PC-9 (cell line): ENCODE measurements around the gene COL4A1. TPM values are rescaled to one million over a fixed set of nuclear protein-coding genes. Genes with fewer than 3 reads are reported as not detected.

Experiments used
- BruUV-seq: library from RNA; stranded (reverse); fragments of 400-500 nt; replicated peaks from 2 replicates; lab custom pipeline; 2021; lab: Mats Ljungman, UMichigan
- CTCF ChIA-PET: fragments of 300-600 bp; sonication (Branson Sonifier 250); formaldehyde crosslinking; loops from one replicate; lab custom pipeline; 2022; ENCODE audit warnings: antibody characterized with exemption; lab: Charles Lee
- POLR2A ChIA-PET: fragments of 300-600 bp; sonication (Branson Sonifier 250); formaldehyde crosslinking; loops from one replicate; lab custom pipeline; 2022; ENCODE audit warnings: antibody characterized with exemption; ENCODE audit not compliant: unreplicated experiment; lab: Charles Lee
- DNase-seq, 2 experiments: peaks; one replicate each; pipeline versions ENCODE4 v3.0.0 to v3.0.0-alpha.2; 2015 to 2022; ENCODE audit warnings: mixed read lengths in 1 of 2
- H2AFZ ChIP-seq: fragments of 200-600 bp; sonication (generic); 2 replicates; pipeline ENCODE4 v1.8.1; 2017; ENCODE audit warnings: antibody characterized with exemption
- H3F3A ChIP-seq: fragments of 200-600 bp; sonication (generic); 2 replicates; pipeline ENCODE4 v1.8.1; 2017; ENCODE audit warnings: antibody characterized with exemption, mild to moderate bottlenecking, low read depth; ENCODE audit not compliant: insufficient read depth
- H3K27ac ChIP-seq: fragments of 200-600 bp; sonication (generic); 2 replicates; pipeline ENCODE4 v1.6.1; 2016; ENCODE audit warnings: mixed run types
- H3K27me3 ChIP-seq: fragments of 200-600 bp; sonication (generic); 2 replicates; pipeline ENCODE4 v1.6.1; 2016; ENCODE audit warnings: low read depth, mixed run types; ENCODE audit not compliant: insufficient read depth
- H3K36me3 ChIP-seq: fragments of 200-600 bp; sonication (generic); 2 replicates; pipeline ENCODE4 v1.6.1; 2016; ENCODE audit warnings: low read depth, mixed run types
- H3K4me1 ChIP-seq: fragments of 200-600 bp; sonication (generic); replicated peaks from 2 replicates; pipeline ENCODE4 v1.6.1; 2016; ENCODE audit warnings: mixed run types; ENCODE audit not compliant: insufficient read depth
- H3K4me2 ChIP-seq: fragments of 200-600 bp; sonication (generic); 2 replicates; pipeline ENCODE4 v1.6.1; 2017; ENCODE audit warnings: mixed run types
- H3K4me3 ChIP-seq: fragments of 200-600 bp; sonication (generic); 2 replicates; pipeline ENCODE4 v1.6.1; 2016; ENCODE audit warnings: mixed run types
- H3K79me2 ChIP-seq: fragments of 200-600 bp; sonication (generic); 2 replicates; pipeline ENCODE4 v1.6.1; 2017; ENCODE audit warnings: low read depth, mixed run types
- H3K9me2 ChIP-seq: fragments of 200-600 bp; sonication (generic); 2 replicates; pipeline ENCODE4 v1.8.1; 2017; ENCODE audit warnings: mild to moderate bottlenecking; ENCODE audit not compliant: insufficient read depth
- H3K9me3 ChIP-seq: fragments of 200-600 bp; sonication (generic); 2 replicates; pipeline ENCODE4 v1.8.1; 2016; ENCODE audit warnings: low read depth; ENCODE audit not compliant: insufficient read depth
- H4K20me1 ChIP-seq: fragments of 200-600 bp; sonication (generic); 2 replicates; pipeline ENCODE4 v1.8.1; 2017; ENCODE audit not compliant: insufficient read depth
- EZH2 ChIP-seq: fragments of 200-600 bp; sonication (generic); IDR thresholded peaks from 2 replicates; pipeline ENCODE4 v1.8.0; 2017; ENCODE audit warnings: antibody characterized with exemption, low read depth
- intact Hi-C: fragments of 100-400 bp; cut with micrococcal nuclease; formaldehyde crosslinking; loops from one replicate; pipeline ENCODE4 v1.10.0; 2022; ENCODE audit not compliant: unreplicated experiment
- total RNA-seq: library from RNA; stranded (reverse); gene quantifications from 2 replicates; pipeline ENCODE4 v1.2.3, GENCODE V29; 2021
- TF ChIP-seq, protein P1 (sequence below): fragments of 200-600 bp; sonication (generic); conservative IDR thresholded peaks from 2 replicates; pipeline ENCODE4 v1.6.1; 2017; ENCODE audit warnings: mixed run types, antibody characterized with exemption, mild to moderate bottlenecking, moderate library complexity

Gene COL4A1
- total RNA-seq, 1 experiment from 2014 or later, result 24.5 TPM

DNA sequence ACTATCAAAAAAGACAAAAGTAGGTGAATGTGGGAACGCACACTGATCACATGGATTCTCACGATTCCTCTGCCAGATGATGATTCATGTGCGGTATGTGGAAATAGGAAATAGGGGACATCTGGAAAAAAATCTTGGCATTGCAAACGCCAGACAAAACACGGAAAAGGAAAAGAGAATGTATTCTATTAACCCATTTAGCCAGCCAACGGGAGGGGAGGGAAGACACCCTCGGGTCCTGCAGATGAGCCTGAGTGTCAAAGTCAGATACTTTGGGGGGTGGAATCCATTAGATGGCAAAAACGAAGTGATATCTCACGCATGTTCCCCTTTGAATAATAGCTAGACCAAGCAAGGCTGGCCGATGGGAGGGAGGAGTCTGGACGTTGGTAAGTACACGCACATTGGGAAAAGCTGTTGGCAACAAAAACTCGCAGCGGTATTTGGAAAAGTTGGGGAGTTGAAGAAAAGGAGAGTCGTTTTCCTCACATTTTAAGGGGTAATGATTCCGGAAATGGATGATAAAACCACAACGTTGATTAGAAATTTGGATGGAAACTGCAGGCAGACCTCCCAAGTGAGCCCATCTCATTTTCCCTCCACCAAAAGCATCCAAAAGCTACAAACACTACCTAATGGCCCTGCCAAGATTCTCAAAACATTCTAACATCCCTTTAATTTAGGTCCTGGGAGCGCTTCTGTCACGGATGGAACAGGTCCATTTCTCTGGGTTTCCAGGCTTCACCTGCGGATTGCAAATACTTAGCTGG is 73.6 kb downstream of the COL4A1 start:
- Histone ChIP-seq H3K4me2 (no peak overlapping the region), H3K4me1 (peaks cover 7% of the 10 kb centered on the region; the same call in 1 of the 2 replicates), H3K4me3 (no peak overlapping the region), H4K20me1 (no peaks in the 10 kb centered on the region), H3K9me2 (no peaks in the 10 kb centered on the region), H2AFZ (no peak overlapping the region), H3K9me3 (peaks cover 4% of the 10 kb centered on the region; the same call in 1 of the 2 replicates), H3K79me2 (no peaks in the 10 kb centered on the region), H3K27ac (no peak overlapping the region), H3F3A (no peaks in the 10 kb centered on the region), H3K27me3 (no peaks in the 10 kb centered on the region), H3K36me3 (no peaks in the 10 kb centered on the region)
- TF ChIP-seq, protein P1, sequence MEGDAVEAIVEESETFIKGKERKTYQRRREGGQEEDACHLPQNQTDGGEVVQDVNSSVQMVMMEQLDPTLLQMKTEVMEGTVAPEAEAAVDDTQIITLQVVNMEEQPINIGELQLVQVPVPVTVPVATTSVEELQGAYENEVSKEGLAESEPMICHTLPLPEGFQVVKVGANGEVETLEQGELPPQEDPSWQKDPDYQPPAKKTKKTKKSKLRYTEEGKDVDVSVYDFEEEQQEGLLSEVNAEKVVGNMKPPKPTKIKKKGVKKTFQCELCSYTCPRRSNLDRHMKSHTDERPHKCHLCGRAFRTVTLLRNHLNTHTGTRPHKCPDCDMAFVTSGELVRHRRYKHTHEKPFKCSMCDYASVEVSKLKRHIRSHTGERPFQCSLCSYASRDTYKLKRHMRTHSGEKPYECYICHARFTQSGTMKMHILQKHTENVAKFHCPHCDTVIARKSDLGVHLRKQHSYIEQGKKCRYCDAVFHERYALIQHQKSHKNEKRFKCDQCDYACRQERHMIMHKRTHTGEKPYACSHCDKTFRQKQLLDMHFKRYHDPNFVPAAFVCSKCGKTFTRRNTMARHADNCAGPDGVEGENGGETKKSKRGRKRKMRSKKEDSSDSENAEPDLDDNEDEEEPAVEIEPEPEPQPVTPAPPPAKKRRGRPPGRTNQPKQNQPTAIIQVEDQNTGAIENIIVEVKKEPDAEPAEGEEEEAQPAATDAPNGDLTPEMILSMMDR, result no peak
- no peak for TF ChIP-seq EZH2
- POLR2A ChIA-PET, result no interaction called here
- DNase-seq, result no peak
- CTCF ChIA-PET, result no interaction called here
- BruUV-seq, result no TSS peak
- intact Hi-C loops, result no loop called here

DNA sequence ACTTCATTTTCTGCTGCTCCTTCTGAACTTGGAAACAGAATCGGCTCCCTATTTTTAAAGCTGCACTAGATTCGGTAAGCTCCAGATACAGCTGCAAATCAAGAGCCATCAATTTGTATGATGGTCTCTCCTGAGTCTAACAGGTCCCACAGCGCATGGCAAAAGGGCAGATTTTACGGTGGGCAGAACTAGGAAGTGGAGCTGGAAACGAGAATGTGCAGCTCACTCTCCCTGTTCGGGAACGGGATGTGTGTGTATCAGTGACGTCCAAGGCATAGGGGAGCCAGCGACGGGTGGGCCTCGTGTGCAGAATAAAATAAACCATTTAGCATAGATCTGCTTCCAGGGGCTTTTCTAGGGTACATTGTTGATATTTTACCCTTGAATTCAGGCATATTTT is 74.2 kb downstream of the COL4A1 start:
- intact Hi-C loops, result no loop called here
- POLR2A ChIA-PET, result no interaction called here

DNA sequence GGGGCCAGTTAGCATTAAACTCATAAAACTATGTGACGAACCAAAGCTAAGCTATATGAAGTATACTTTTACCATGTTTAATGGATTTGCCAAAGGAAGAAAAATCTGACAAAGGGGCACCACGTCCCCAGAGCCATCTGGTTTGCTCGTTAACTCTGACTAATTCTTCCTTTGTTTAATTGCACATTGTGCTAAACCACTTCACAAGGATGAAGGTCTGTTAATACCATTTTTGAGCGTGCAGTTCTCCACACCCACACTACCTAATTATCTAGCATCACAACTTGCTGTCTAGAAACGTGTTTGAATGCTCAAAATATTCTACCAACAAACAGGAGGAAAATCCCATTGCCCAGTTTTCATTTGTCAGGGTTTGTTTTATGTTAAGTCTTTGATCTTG is 74.8 kb downstream of the COL4A1 start:
- ChIA-PET CTCF (no interaction called here), POLR2A (no interaction called here)
- no peak for TF ChIP-seq EZH2
- TF ChIP-seq, protein P1, result no peak
- Histone ChIP-seq H4K20me1 (no peaks in the 10 kb centered on the region), H3K9me2 (no peaks in the 10 kb centered on the region), H3K4me2 (no peak overlapping the region), H3K79me2 (no peaks in the 10 kb centered on the region), H2AFZ (no peak overlapping the region), H3K27me3 (no peaks in the 10 kb centered on the region), H3K36me3 (no peaks in the 10 kb centered on the region), H3F3A (no peaks in the 10 kb centered on the region), H3K9me3 (peaks cover 4% of the 10 kb centered on the region; the same call in 1 of the 2 replicates), H3K4me1 (peaks cover 10% of the 10 kb centered on the region), H3K4me3 (no peak overlapping the region), H3K27ac (no peak overlapping the region)
- intact Hi-C loops, result no loop called here
- DNase-seq, result no peak
- BruUV-seq, result no TSS peak

More for the DNA sequence above, 74.2 kb downstream of the COL4A1 start:
- H3K9me3 ChIP-seq, result peaks cover 4% of the 10 kb centered on the region; the same call in 1 of the 2 replicates
- no peaks in the 10 kb centered on the region for H3K36me3 ChIP-seq
- no peak for DNase-seq
- TF ChIP-seq, protein P1, result no peak
- TF ChIP-seq EZH2, result no peak
- no peak overlapping the region for H3K4me2 ChIP-seq
- no peaks in the 10 kb centered on the region for H3K79me2 ChIP-seq
- BruUV-seq, result no TSS peak
- CTCF ChIA-PET, result no interaction called here
- no peak overlapping the region for H3K4me3 ChIP-seq
- H2AFZ ChIP-seq, result no peak overlapping the region
- no peaks in the 10 kb centered on the region for H3F3A ChIP-seq
- no peak overlapping the region for H3K27ac ChIP-seq
- no peaks in the 10 kb centered on the region for H4K20me1 ChIP-seq
- peaks cover 7% of the 10 kb centered on the region; the same call in 1 of the 2 replicates for H3K4me1 ChIP-seq
- H3K27me3 ChIP-seq, result no peaks in the 10 kb centered on the region
- no peaks in the 10 kb centered on the region for H3K9me2 ChIP-seq
